GM19035 (cell line): ENCODE results near the gene SNX17.

Experiments
- ATAC-seq: cut with Tn5 transposase; IDR thresholded peaks from one replicate; pipeline ENCODE4 v1.9.1; 2021; ENCODE audit not compliant: unreplicated experiment

Gene SNX17

DNA sequence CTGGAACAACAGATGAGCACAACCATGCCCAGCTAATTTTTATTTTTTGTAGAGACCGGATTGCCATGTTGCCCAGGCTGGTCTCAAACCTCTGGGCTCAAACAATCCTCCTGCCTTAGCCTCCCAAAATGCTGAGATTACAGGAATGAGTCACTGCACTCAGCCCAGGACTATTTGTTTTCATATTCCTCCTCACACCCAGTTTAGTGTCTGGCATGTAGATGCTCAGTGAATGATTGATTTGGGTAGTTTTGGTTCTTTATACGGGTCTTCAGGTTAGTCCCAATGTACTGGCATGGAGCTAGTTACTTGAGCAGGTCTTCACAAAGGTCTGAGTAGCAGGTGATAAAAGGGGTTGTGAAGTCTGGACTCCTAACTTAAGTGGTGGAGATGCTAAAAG, 6.5 kb upstream of the SNX17 start:
- ATAC-seq: no peak

DNA sequence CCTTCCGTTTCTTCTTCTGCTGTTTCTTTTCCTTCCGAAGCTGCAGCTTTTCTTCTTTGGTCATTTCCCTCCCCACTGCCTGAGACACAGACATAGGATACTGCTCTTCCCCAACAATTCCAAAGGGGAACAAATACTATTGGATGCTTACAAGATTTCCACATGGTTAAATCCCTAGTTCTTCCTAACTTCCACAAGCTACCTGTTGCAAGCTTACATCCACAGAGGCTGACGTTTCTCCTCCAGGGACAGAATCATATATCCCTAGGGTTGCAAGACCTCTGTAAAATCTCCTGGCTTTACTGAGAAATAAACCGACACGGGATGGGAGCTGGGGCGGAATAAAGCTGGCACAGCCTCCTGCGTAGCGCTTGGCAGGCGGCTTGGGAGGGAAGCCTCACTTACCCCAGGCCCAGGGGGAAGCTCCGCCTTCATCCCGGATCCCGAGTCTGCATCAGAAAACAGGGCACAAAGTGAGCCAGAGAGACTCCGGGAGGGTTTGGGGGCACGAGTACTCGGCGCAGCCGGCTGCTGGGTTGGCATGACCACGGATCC, 868 bp upstream of the SNX17 start:
- peak; percentile 8 for ATAC-seq

GRCh38 chr2:27370816-27371620, 602 bp downstream of the SNX17 start:
- ATAC-seq: peak; percentile 14

DNA sequence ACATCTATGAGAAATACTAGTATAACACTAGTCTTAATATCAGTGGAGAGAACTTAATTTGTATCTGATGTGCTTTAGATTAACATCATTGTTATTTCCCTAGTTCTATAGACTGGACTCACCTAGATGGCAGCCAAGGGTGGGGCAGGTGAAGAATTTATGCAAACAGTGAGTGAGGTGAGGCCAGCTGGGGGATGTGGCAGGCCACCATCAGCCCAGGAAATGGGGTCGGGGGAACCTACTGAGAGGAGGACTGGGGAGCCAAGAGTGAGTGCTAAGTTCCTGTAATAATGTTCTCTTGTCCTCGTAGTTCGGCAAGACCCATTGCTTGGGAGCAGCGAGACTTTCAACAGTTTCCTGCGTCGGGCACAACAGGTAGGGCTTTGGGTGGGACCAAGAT, 2.5 kb downstream of the SNX17 start:
- no peak for ATAC-seq

DNA sequence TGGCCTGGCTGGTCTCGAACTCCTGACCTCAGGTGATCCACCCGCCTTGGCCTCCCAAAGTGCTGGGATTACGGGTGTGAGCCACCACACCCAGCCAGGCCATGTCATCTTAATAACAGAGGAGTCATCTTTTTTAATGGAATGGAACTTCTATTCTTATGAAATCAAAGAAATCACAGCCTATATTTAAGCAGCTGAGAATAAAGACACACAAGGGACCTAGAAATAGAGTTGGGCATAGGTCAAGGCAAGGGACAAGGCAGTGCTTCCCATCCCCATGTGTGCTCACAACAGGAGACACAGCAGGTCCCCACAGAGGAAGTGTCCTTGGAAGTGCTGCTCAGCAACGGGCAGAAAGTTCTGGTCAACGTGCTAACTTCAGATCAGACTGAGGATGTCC, 3.2 kb downstream of the SNX17 start:
- ATAC-seq: no peak

- no peak for ATAC-seq
Measured at GRCh38 chr2:27375513-27376099, 5.2 kb downstream of the SNX17 start.

DNA sequence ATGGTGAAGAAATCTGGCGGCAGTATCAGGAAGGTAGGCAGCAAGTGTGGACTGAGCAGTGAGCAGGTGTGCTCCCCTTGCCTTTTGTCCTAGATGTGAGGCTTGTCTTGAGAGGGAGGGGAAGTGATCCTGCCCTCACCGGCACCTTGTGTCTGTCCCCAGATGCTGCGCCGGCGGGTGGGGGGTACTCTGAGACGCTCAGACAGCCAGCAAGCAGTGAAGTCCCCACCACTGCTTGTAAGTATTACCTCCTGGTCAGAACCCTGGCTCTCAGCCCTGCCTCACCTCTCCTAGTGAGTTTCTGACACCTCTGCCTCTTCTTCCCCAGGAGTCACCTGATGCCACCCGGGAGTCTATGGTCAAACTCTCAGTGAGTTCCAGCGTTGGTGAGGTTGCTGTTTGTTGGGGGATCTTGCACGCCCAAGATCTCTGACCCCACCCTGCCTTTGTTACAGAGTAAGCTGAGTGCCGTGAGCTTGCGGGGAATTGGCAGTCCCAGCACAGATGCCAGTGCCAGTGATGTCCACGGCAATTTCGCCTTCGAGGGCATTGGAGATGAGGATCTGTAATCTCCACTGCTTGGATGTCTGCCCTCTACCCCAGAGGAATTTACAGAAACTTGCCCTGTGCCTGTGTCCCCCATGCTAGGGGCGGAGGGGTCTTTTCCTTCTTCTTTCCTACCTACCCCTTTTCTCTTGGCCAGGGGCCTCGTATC, 5.9 kb downstream of the SNX17 start:
- ATAC-seq: no peak

- ATAC-seq: no peak
Measured at GRCh38 chr2:27376866-27377617, 6.6 kb downstream of the SNX17 start.

DNA sequence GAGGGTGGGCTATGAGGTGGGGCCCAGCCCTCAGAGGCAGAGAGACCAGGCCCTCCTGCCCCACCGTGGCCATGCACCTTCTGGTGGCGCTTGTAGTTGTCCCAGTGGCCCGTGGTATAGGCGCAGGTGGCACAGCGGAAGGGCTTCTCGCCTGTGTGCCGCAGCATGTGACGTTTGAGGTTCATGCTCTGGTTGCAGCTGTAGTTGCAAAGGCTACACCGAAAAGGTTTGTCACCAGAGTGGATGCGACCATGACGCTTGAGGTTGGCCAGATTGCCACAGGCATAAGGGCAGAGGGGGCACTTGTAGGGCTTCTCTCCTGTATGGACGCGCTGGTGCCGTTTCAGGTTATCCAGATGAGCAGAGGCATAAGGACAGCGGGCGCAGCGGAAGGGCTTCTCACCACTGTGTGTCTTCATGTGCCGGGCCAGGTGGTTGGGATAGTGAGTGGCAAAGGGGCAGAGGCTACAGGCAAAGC, 7.2 kb downstream of the SNX17 start:
- ATAC-seq: no peak

DNA sequence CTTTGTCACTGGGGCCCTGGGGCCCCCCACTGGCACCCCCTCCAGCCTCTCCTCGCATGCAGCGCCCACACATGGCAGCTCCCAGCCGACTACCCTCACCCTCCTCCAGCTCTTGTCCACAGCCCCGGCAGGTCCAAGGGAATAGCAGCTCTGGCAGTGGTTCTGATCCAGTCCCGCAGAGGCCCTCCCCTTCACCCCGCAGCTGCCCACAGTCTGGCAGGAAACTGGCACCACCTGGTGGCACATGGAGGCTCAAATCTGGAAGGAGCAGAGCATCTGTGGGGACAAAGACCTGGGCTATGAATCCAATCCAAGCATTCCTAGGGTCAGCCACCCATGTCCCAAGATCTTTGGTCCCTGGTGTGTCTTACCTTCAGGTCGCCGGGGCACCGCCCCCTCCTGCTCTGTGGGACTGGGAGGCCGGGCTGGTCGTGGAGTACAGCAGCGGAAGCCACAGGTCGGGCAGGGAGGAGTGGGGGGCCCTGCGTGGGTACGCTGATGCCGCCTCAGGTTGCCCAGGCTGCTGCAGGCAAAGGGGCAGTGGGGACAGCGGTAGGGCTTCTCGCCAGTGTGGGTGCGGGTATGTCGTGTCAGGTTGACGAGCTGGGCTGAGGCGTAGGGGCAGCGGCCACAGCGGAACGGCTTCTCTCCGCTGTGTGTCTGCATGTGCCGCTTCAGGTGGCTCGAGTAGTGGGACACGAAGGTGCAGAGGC, 7.8 kb downstream of the SNX17 start:
- ATAC-seq: no peak

DNA sequence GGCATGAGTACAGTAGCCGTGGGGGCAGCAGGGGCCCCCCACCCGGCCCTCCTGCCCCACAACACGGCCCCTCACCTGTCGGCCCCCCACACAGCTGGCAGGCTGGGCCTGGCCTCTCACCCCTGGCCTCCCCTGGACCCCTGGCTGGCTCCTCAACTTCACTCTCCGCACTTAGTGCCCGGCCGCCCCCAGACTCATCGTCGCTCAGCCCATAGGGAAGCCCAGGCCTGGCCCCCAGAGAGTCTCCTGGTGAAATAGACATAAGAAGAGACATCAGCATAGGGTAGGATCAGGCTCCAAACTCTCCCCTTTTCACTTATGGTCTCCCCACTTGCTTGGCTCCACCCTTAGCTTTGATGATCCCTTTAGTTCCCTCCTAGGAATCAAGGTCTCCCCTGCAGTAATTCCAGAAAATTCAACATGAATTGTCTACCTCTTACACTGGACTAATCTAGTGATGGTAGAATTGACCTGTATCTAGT, 8.4 kb downstream of the SNX17 start:
- ATAC-seq: no peak

GRCh38 chr2:27379383-27379835, 9.0 kb downstream of the SNX17 start:
- ATAC-seq: no peak

DNA sequence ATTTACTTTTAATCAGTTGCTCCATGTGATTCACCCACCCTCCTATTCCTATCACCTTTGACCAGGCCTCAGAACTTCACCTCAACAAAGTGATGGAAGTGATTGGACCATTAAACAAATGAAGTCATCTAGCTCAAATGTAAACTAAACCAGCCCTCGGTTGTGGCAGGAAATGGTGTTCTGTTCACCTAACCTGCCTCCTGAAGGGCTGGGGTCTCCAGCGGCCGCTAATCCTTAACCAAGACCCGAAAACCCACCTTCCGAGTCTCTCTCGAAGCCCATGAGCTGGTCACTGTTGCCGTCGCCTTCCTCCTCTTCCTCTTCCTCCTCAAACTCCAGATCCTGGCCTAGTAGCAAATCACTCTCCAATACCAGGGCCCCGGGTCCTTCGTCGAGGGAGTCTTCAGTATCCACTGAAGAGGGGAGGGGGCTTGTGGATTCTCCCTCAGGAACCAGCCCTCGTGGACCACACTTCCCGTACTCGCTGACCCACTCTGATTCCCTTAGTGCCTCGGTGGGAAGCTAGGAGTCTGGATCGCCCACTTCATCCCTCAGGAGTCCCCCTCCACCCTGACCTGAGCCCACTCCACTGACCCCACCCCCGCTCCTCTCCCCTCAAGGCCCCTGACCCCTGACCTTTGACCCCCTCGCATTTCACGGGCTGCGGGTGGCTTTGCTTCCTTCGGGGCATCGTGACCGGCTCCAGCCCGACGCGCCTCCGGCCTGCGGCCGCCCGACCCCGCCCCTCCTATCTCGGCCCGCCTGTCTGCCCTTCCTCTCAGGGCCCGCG, 9.6 kb downstream of the SNX17 start:
- ATAC-seq: no peak

DNA sequence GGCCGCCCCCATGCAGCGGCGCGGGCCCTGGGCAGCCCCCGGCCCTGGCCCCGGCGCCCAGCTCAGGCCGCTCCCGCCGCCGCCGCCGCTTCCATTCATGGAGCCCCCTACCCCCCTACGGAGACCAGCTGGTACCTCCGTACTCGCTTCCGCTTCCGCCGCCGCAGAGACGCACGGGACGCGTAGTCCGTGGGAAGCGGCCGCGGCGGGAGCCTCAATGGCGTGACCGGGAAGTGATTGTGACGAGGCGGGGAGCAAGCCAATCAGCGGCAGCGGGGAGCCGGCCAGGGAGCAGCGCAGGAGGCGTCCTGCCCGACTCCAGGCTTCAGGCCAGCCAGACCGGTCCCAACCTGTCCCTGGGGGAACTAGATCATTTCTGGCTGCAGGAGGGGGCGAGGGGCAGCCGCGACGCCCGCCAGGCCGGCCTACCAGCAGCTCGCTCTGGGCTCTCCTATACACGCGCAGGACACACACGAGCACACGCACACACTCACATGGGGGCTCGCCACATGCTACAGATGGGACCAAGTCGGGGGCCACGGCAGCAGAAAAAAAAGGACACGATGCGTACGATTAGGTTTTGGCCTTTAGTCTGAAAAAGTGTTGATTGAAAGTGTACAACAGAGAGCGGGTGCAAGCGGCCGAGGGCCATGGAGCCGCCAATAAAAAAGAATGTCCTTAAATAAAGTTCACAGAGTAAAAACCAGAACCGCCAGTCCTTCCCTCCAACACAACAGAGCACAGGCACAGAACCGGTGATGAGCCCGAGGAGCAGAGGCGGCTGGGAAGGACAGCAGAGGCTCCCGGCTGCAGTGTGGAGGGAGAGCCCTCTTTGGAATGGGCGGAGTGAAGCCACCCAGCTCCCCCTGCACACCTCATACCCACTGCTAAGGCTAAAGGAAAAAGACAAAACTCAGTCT, 10.5 kb downstream of the SNX17 start, which contains the start of gene ZNF513:
TSS of gene ZNF513 (minus strand) at position 109 of the 920 bp plus-strand sequence. CDS start 208 bp downstream, outside the sequence.
- ATAC-seq: peak; percentile 90

DNA sequence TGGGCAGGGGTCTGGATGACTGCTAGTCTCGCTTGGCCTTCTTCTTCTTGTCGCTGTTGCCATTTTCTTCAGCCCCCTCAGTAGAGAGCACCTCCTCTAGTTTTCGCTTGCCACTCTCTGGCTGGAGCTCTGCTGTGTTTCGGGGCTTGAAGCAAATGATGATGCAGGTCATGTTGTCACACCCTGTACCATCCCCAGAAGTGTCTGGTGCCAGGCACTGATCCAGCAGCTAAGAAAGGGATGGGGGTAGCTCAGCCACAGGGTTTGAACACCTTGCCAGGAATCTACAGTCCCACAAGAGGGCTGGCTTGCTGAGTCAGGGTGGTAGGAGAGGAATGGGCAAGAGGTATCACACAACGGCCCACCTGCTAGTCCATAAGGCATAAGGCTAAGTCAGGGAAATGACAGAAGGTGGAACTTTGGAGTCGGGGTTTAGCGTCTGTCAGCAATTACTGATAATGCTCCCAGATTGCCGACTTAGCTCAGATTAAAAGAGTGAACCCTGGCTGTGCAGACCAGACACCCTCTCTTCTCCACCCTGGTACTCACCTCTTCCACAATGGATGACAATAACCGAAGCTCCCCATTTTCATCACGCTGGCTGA, 11.3 kb downstream of the SNX17 start:
- no peak for ATAC-seq

DNA sequence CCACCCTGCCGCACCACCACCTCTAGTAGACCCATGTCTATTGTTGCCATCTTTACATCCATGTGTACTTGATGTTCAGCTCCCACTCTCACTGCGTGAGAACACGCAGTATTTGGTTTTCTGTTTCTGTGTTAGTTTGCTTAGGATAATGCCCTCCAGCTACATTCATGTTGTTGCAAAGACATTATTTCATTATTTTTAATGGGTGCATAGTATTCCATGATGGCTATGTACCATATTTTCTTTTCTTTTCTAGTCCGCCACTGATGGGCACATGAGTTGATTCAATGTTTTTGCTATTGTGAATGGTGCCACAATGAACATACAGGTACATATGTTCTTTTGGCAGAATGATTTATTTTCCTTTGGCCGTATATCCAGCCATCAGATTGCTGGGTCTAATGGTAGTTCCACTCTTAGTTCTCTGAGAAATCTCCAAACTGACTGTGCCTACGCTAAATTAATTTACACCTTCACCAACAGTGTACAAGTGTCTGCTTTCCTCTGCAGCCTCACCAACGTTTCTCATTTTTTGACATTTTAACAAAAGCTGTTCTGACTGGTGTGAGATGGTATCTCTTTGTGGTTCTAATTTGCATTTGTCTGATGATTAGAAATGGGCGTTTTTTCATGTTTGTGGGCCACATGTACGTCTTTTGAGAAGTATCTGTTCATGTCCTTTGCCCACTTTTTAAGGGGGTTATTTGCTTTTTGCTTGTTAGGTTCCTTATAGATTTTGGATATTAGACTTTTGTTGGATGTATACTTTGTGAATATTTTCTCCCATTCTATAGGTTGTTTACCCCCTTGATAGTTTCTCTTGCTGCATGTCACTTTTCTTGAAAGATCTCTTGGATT, 20.6 kb downstream of the SNX17 start:
- ATAC-seq: no peak

- ATAC-seq: no peak
Measured at GRCh38 chr2:27393225-27393624, 22.8 kb downstream of the SNX17 start.
